CD4-positive, alpha-beta T cell (primary cell): ENCODE data around the gene TSBP1. TPM values are rescaled to one million over a fixed set of nuclear protein-coding genes. Genes with fewer than 3 reads are reported as not detected.

Source experiments
- ATAC-seq: fragments of 200-7000 bp; cut with Tn5 transposase; one replicate; pipeline ENCODE4 v1.10.0; 2022; ENCODE audit warnings: mild to moderate bottlenecking; ENCODE audit not compliant: poor library complexity
- CTCF ChIA-PET: fragments of 350-600 bp; sonication (Branson Sonifier 250); formaldehyde crosslinking; loops from one replicate; lab custom pipeline; 2021; ENCODE audit warnings: antibody characterized with exemption, inconsistent platforms; lab: Charles Lee
- POLR2A ChIA-PET: fragments of 350-600 bp; sonication (Branson Sonifier 250); formaldehyde crosslinking; loops from one replicate; lab custom pipeline; 2021; ENCODE audit warnings: antibody characterized with exemption, inconsistent platforms; lab: Charles Lee
- DNase-seq, 14 experiments: peaks; one replicate each; pipeline ENCODE4 v3.0.0-alpha.2; 2013 to 2020; ENCODE audit warnings: mixed read lengths in 2 of 14
- H3K27ac ChIP-seq, 2 donors: one replicate each; pipeline versions ENCODE4 v1.5.1 to v1.7.0; 2013; ENCODE audit warnings: low read length in 2 of 2, low read depth in 1 of 2, mild to moderate bottlenecking in 1 of 2
- H3K27me3 ChIP-seq, 2 experiments: 1 replicate in 1 of 2; 2 replicates in 1 of 2; pipeline versions ENCODE4 v1.6.1 to v1.7.0; 2013; ENCODE audit warnings: low read length in 2 of 2, control low read depth in 1 of 2, mild to moderate bottlenecking in 1 of 2, moderate library complexity in 1 of 2; ENCODE audit not compliant: insufficient read depth in 2 of 2, control insufficient read depth in 1 of 2
- H3K36me3 ChIP-seq: one replicate; pipeline ENCODE4 v1.6.1; 2013; ENCODE audit warnings: low read length, control low read depth; ENCODE audit not compliant: insufficient read depth
- H3K4me1 ChIP-seq: one replicate; pipeline ENCODE4 v1.6.1; 2013; ENCODE audit warnings: low read length, control low read depth; ENCODE audit not compliant: insufficient read depth
- H3K4me3 ChIP-seq: one replicate; pipeline ENCODE4 v1.5.1; 2013; ENCODE audit warnings: mild to moderate bottlenecking, low read length, moderate library complexity
- H3K9me3 ChIP-seq, 2 experiments: 1 replicate in 1 of 2; 2 replicates in 1 of 2; pipeline versions ENCODE4 v1.6.1 to v1.7.0; 2013; ENCODE audit warnings: low read length in 2 of 2, mild to moderate bottlenecking in 2 of 2, control low read depth in 1 of 2, moderate library complexity in 1 of 2; ENCODE audit not compliant: control insufficient read depth in 1 of 2, insufficient read depth in 1 of 2
- H3K27ac Mint-ChIP-seq: one replicate; pipeline ENCODE4 v1.8.0; 2020; ENCODE audit warnings: mixed read lengths
- H3K27me3 Mint-ChIP-seq: one replicate; pipeline ENCODE4 v1.8.0; 2021; ENCODE audit warnings: mixed read lengths
- H3K36me3 Mint-ChIP-seq: one replicate; pipeline ENCODE4 v1.8.0; 2021; ENCODE audit warnings: low read depth, mixed read lengths
- H3K4me1 Mint-ChIP-seq: one replicate; pipeline ENCODE4 v1.8.0; 2021; ENCODE audit warnings: low read depth, mixed read lengths
- H3K4me3 Mint-ChIP-seq: one replicate; pipeline ENCODE4 v1.8.0; 2020; ENCODE audit warnings: mild to moderate bottlenecking, mixed read lengths
- H3K9me3 Mint-ChIP-seq: one replicate; pipeline ENCODE4 v1.8.0; 2020; ENCODE audit warnings: mixed read lengths
- CTCF ChIP-seq: fragments of 200-600 bp; IDR thresholded peaks from one replicate; pipeline ENCODE4 v1.8.0; 2022; ENCODE audit warnings: antibody characterized with exemption, mild to moderate bottlenecking
- intact Hi-C, 2 experiments: fragments of 100-400 bp; cut with DNase I in 1 of 2; cut with micrococcal nuclease in 1 of 2; formaldehyde crosslinking; loops; one replicate each; pipeline versions ENCODE4 v1.15.1 to v1.9.0; 2023 to 2025; cut with DNase I, micrococcal nuclease
- total RNA-seq, 174 experiments: library from RNA in 2 of 174; stranded (reverse) in 2 of 174; gene quantifications; one replicate each; pipeline ENCODE4 v1.2.3 and lab custom pipeline; 2021 to 2026

The TSBP1 gene
- total RNA-seq, 2 experiments from 2014 or later, result not detected

DNA sequence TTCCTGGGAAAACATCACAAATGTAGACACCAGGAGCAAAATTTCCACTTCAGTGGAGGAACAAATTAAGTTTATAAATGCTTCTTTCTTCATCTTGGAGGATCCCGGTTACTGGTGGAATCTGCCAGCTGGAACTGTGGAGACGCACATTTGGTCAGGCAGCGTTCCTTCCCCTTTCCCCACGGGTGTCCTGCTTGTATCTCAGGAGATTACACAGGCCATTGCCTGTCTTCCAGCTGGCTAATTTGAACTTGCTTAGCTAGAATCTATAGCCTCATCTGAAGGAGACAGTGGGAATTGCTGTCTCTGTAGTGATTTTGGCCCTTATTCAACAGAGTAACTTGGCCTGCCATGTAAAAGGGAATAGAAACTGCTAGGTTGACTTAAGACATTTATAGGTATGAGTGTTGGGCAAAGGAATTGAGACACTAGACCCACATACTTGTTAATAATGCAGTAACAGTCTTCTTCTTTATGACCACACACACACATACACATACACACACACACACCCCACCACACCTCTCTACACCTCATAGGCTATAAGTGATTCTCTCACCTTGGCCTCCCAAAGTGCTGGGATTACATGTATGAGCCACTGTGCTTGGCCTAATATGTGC, 34.4 kb downstream of the TSBP1 start:
- H3K4me3 Mint-ChIP-seq, result no peak overlapping the region
- H3K27me3 Mint-ChIP-seq, result peaks cover 3% of the 10 kb centered on the region
- Histone ChIP-seq H3K27ac (no peak overlapping the region), H3K4me3 (no peak overlapping the region), H3K4me1 (no peaks in the 10 kb centered on the region), H3K27me3 (no peaks in the 10 kb centered on the region), H3K9me3 (no peaks in the 10 kb centered on the region), H3K36me3 (no peaks in the 10 kb centered on the region)
- no peaks in the 10 kb centered on the region for H3K4me1 Mint-ChIP-seq
- TF ChIP-seq CTCF, result no peak
- H3K27ac Mint-ChIP-seq, result no peak overlapping the region
- no peaks in the 10 kb centered on the region for H3K9me3 Mint-ChIP-seq
- intact Hi-C loops, result no loop called here
- no peak for DNase-seq
- ChIA-PET POLR2A (interaction anchor here (0.6 kb wide), 1 partner anchor 8 kb away, joined by 4 read pairs; no protein-coding TSS in a partner anchor), CTCF (no interaction called here)
- ATAC-seq, result no peak
- no peaks in the 10 kb centered on the region for H3K36me3 Mint-ChIP-seq

- Histone ChIP-seq H3K4me3 (no peak overlapping the region), H3K36me3 (no peaks in the 10 kb centered on the region), H3K27ac (no peak overlapping the region), H3K4me1 (no peaks in the 10 kb centered on the region), H3K9me3 (no peaks in the 10 kb centered on the region), H3K27me3 (no peaks in the 10 kb centered on the region)
- DNase-seq, result no peak
- intact Hi-C loops, result no loop called here
- Mint-ChIP-seq H3K36me3 (no peaks in the 10 kb centered on the region), H3K4me1 (no peaks in the 10 kb centered on the region), H3K4me3 (no peak overlapping the region), H3K27ac (no peak overlapping the region), H3K9me3 (no peaks in the 10 kb centered on the region), H3K27me3 (no peaks in the 10 kb centered on the region)
- ChIA-PET CTCF (no interaction called here), POLR2A (interaction anchor here (0.6 kb wide), 1 partner anchor 31 kb away, joined by 4 read pairs; no protein-coding TSS in a partner anchor)
- ATAC-seq, result no peak
- TF ChIP-seq CTCF, result no peak
Measured at GRCh38 chr6:32332433-32332832, 39.3 kb downstream of the TSBP1 start.

DNA sequence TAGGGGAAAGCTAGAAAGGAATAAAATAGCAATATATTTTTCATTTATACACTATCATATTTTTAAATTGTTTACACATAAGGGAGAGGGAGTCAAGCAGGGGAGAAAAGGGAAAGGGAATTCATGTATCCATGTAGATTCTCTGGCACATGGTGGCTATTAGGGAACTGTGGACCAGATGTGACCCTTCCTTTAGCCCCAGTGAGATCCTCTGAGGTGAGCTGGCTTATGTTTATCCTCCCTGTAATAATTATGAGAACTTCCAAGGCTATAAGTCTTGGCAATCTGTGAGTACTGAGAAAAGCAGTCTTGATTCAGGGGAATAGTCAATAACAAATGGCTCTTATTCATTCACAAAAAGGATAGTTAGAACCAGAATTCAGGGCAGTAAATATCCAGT, 42.6 kb downstream of the TSBP1 start:
- intact Hi-C loops, result no loop called here
- H3K9me3 ChIP-seq, result no peaks in the 10 kb centered on the region
- H3K27me3 Mint-ChIP-seq, result no peaks in the 10 kb centered on the region
- H3K9me3 Mint-ChIP-seq, result no peaks in the 10 kb centered on the region
- H3K36me3 Mint-ChIP-seq, result no peaks in the 10 kb centered on the region
- no peak overlapping the region for H3K27ac Mint-ChIP-seq
- TF ChIP-seq CTCF, result no peak
- peaks cover 0 to 2% of the 10 kb centered on the region in 2 experiments for H3K27me3 ChIP-seq
- DNase-seq (no peak), ATAC-seq (no peak)
- ChIA-PET POLR2A (no interaction called here), CTCF (no interaction called here)
- H3K4me1 Mint-ChIP-seq, result no peaks in the 10 kb centered on the region
- H3K36me3 ChIP-seq, result no peaks in the 10 kb centered on the region
- no peak overlapping the region for H3K4me3 ChIP-seq
- H3K4me3 Mint-ChIP-seq, result no peak overlapping the region
- H3K4me1 ChIP-seq, result no peaks in the 10 kb centered on the region
- no peak overlapping the region for H3K27ac ChIP-seq
